Measurements from ENCODE around the gene MLEC.

Gene MLEC

GRCh38 chr12:120720987-120721801, 34.2 kb downstream of the MLEC start:
- H3K79me1 ChIP-seq (ENCODE audit: low read depth, low read length) = peaks cover 4% of the 10 kb centered on the region
- no peak overlapping the region for H3K14ac ChIP-seq (ENCODE audit: low read length)
- H4K91ac ChIP-seq (ENCODE audit: low read depth, low read length, poor library complexity) = no peak overlapping the region
- H3K9ac ChIP-seq (ENCODE audit: low read depth, low read length, poor library complexity) = no peak overlapping the region
- no peak overlapping the region for H3K4me3 ChIP-seq (ENCODE audit: low read length in 2 of 2)
- H3K23ac ChIP-seq (ENCODE audit: low read depth, low read length, poor library complexity) = no peak overlapping the region
- H3K4me2 ChIP-seq (ENCODE audit: insufficient read depth, low read length, poor library complexity, severe bottlenecking) = no peak overlapping the region
- no peak overlapping the region for H2BK5ac ChIP-seq (ENCODE audit: low read length)
- no peak overlapping the region for H4K8ac ChIP-seq (ENCODE audit: low read depth, low read length)
- H3K4ac ChIP-seq (ENCODE audit: low read length) = no peak overlapping the region
- peaks cover 0 to 3% of the 10 kb centered on the region in 2 donors for H3K4me1 ChIP-seq (ENCODE audit: control insufficient read depth in 2 of 2, insufficient read depth in 1 of 2, low read depth in 1 of 2, low read length in 2 of 2)
- H3K27me3 ChIP-seq (ENCODE audit: control insufficient read depth in 3 of 3, insufficient read depth in 3 of 3, low read depth in 1 of 3, low read length in 3 of 3) = no peaks in the 10 kb centered on the region
- H2AFZ ChIP-seq (ENCODE audit: low read length) = no peak overlapping the region
- H3K36me3 ChIP-seq (replicated peaks in 1 of 2; ENCODE audit: control insufficient read depth in 2 of 2, insufficient read depth in 2 of 2, low read length in 2 of 2) = peaks cover 57 to 92% of the 10 kb centered on the region in 2 donors
- no peak for DNase-seq (ENCODE audit: low spot score)
- H2BK15ac ChIP-seq (ENCODE audit: low read length) = no peak overlapping the region
- H2BK120ac ChIP-seq (ENCODE audit: low read depth, low read length) = no peak overlapping the region
- H2BK12ac ChIP-seq (ENCODE audit: low read length) = no peak overlapping the region
- H2AK5ac ChIP-seq (ENCODE audit: low read depth, low read length) = no peak overlapping the region
- no CpG with 5 or more reads among the region's 10 CpGs for WGBS, 2 donors (ENCODE audit: extremely low coverage in 2 of 2, insufficient read length in 2 of 2, insufficient replicate concordance in 1 of 2)
- H3K18ac ChIP-seq (ENCODE audit: low read length) = no peak overlapping the region
- no peaks in the 10 kb centered on the region for H3K9me3 ChIP-seq (replicated peaks in 1 of 2; ENCODE audit: control insufficient read depth in 2 of 2, insufficient read depth in 1 of 2, low read depth in 1 of 2, low read length in 2 of 2)
- no peak overlapping the region for H3K27ac ChIP-seq (replicated peaks; ENCODE audit: low read length)

- H3K4me3 ChIP-seq (ENCODE audit: low read length in 2 of 2) = no peak overlapping the region
- H4K91ac ChIP-seq (ENCODE audit: low read depth, low read length, poor library complexity) = no peak overlapping the region
- H3K4me2 ChIP-seq (ENCODE audit: insufficient read depth, low read length, poor library complexity, severe bottlenecking) = no peak overlapping the region
- H2BK120ac ChIP-seq (ENCODE audit: low read depth, low read length) = no peak overlapping the region
- DNase-seq (ENCODE audit: low spot score) = no peak
- no peaks in the 10 kb centered on the region for H3K9me3 ChIP-seq (replicated peaks in 1 of 2; ENCODE audit: control insufficient read depth in 2 of 2, insufficient read depth in 1 of 2, low read depth in 1 of 2, low read length in 2 of 2)
- H2BK12ac ChIP-seq (ENCODE audit: low read length) = no peak overlapping the region
- H2BK5ac ChIP-seq (ENCODE audit: low read length) = no peak overlapping the region
- WGBS, 2 donors (ENCODE audit: extremely low coverage in 2 of 2, insufficient read length in 2 of 2, insufficient replicate concordance in 1 of 2) = no CpG with 5 or more reads among the region's 3 CpGs
- peaks cover 50 to 92% of the 10 kb centered on the region in 2 donors for H3K36me3 ChIP-seq (replicated peaks in 1 of 2; ENCODE audit: control insufficient read depth in 2 of 2, insufficient read depth in 2 of 2, low read length in 2 of 2)
- no peaks in the 10 kb centered on the region for H3K27me3 ChIP-seq (ENCODE audit: control insufficient read depth in 3 of 3, insufficient read depth in 3 of 3, low read depth in 1 of 3, low read length in 3 of 3)
- no peak overlapping the region for H3K23ac ChIP-seq (ENCODE audit: low read depth, low read length, poor library complexity)
- H3K18ac ChIP-seq (ENCODE audit: low read length) = no peak overlapping the region
- no peak overlapping the region for H4K8ac ChIP-seq (ENCODE audit: low read depth, low read length)
- H3K27ac ChIP-seq (replicated peaks; ENCODE audit: low read length) = no peak overlapping the region
- H2AFZ ChIP-seq (ENCODE audit: low read length) = no peak overlapping the region
- no peak overlapping the region for H3K4ac ChIP-seq (ENCODE audit: low read length)
- peaks cover 2% of the 10 kb centered on the region for H3K79me1 ChIP-seq (ENCODE audit: low read depth, low read length)
- H3K4me1 ChIP-seq (ENCODE audit: control insufficient read depth in 2 of 2, insufficient read depth in 1 of 2, low read depth in 1 of 2, low read length in 2 of 2) = peaks cover 0 to 3% of the 10 kb centered on the region in 2 donors
- no peak overlapping the region for H2AK5ac ChIP-seq (ENCODE audit: low read depth, low read length)
- H3K9ac ChIP-seq (ENCODE audit: low read depth, low read length, poor library complexity) = no peak overlapping the region
- no peak overlapping the region for H3K14ac ChIP-seq (ENCODE audit: low read length)
- H2BK15ac ChIP-seq (ENCODE audit: low read length) = no peak overlapping the region
Measured at GRCh38 chr12:120721866-120722265, 34.9 kb downstream of the MLEC start.

GRCh38 chr12:120722784-120723183, 35.8 kb downstream of the MLEC start:
- no CpG with 5 or more reads among the region's 2 CpGs for WGBS, 2 donors (ENCODE audit: extremely low coverage in 2 of 2, insufficient read length in 2 of 2, insufficient replicate concordance in 1 of 2)
- H3K4me3 ChIP-seq (ENCODE audit: low read length in 2 of 2) = no peak overlapping the region
- H2BK5ac ChIP-seq (ENCODE audit: low read length) = no peak overlapping the region
- no peaks in the 10 kb centered on the region for H3K9me3 ChIP-seq (replicated peaks in 1 of 2; ENCODE audit: control insufficient read depth in 2 of 2, insufficient read depth in 1 of 2, low read depth in 1 of 2, low read length in 2 of 2)
- peaks cover 46 to 89% of the 10 kb centered on the region in 2 donors for H3K36me3 ChIP-seq (replicated peaks in 1 of 2; ENCODE audit: control insufficient read depth in 2 of 2, insufficient read depth in 2 of 2, low read length in 2 of 2)
- no peaks in the 10 kb centered on the region for H3K27me3 ChIP-seq (ENCODE audit: control insufficient read depth in 3 of 3, insufficient read depth in 3 of 3, low read depth in 1 of 3, low read length in 3 of 3)
- no peak overlapping the region for H4K8ac ChIP-seq (ENCODE audit: low read depth, low read length)
- H2BK120ac ChIP-seq (ENCODE audit: low read depth, low read length) = no peak overlapping the region
- no peak for DNase-seq (ENCODE audit: low spot score)
- no peak overlapping the region for H3K23ac ChIP-seq (ENCODE audit: low read depth, low read length, poor library complexity)
- H3K79me1 ChIP-seq (ENCODE audit: low read depth, low read length) = peaks cover 2% of the 10 kb centered on the region
- H2BK12ac ChIP-seq (ENCODE audit: low read length) = no peak overlapping the region
- no peak overlapping the region for H2AFZ ChIP-seq (ENCODE audit: low read length)
- no peak overlapping the region for H3K9ac ChIP-seq (ENCODE audit: low read depth, low read length, poor library complexity)
- no peak overlapping the region for H2BK15ac ChIP-seq (ENCODE audit: low read length)
- H3K14ac ChIP-seq (ENCODE audit: low read length) = no peak overlapping the region
- H3K27ac ChIP-seq (replicated peaks; ENCODE audit: low read length) = no peak overlapping the region
- H4K91ac ChIP-seq (ENCODE audit: low read depth, low read length, poor library complexity) = no peak overlapping the region
- H3K18ac ChIP-seq (ENCODE audit: low read length) = no peak overlapping the region
- H3K4ac ChIP-seq (ENCODE audit: low read length) = no peak overlapping the region
- H2AK5ac ChIP-seq (ENCODE audit: low read depth, low read length) = no peak overlapping the region
- no peak overlapping the region for H3K4me2 ChIP-seq (ENCODE audit: insufficient read depth, low read length, poor library complexity, severe bottlenecking)
- peaks cover 0 to 3% of the 10 kb centered on the region in 2 donors for H3K4me1 ChIP-seq (ENCODE audit: control insufficient read depth in 2 of 2, insufficient read depth in 1 of 2, low read depth in 1 of 2, low read length in 2 of 2)

GRCh38 chr12:120724720-120725119, 37.8 kb downstream of the MLEC start:
- Histone ChIP-seq H2BK5ac (ENCODE audit: low read length) (no peak overlapping the region), H3K18ac (ENCODE audit: low read length) (no peak overlapping the region), H2BK12ac (ENCODE audit: low read length) (no peak overlapping the region), H3K9me3 (replicated peaks in 1 of 2; ENCODE audit: control insufficient read depth in 2 of 2, insufficient read depth in 1 of 2, low read depth in 1 of 2, low read length in 2 of 2) (no peaks in the 10 kb centered on the region), H2BK120ac (ENCODE audit: low read depth, low read length) (no peak overlapping the region), H3K79me1 (ENCODE audit: low read depth, low read length) (peaks cover 2% of the 10 kb centered on the region), H3K23ac (ENCODE audit: low read depth, low read length, poor library complexity) (no peak overlapping the region), H3K27me3 (ENCODE audit: control insufficient read depth in 3 of 3, insufficient read depth in 3 of 3, low read depth in 1 of 3, low read length in 3 of 3) (no peaks in the 10 kb centered on the region), H3K14ac (ENCODE audit: low read length) (no peak overlapping the region), H3K4ac (ENCODE audit: low read length) (no peak overlapping the region), H3K27ac (replicated peaks; ENCODE audit: low read length) (no peak overlapping the region), H3K4me1 (ENCODE audit: control insufficient read depth in 2 of 2, insufficient read depth in 1 of 2, low read depth in 1 of 2, low read length in 2 of 2) (peaks cover 0 to 3% of the 10 kb centered on the region in 2 donors), H4K91ac (ENCODE audit: low read depth, low read length, poor library complexity) (no peak overlapping the region), H2AFZ (ENCODE audit: low read length) (no peak overlapping the region), H3K4me2 (ENCODE audit: insufficient read depth, low read length, poor library complexity, severe bottlenecking) (no peak overlapping the region), H2AK5ac (ENCODE audit: low read depth, low read length) (no peak overlapping the region), H4K8ac (ENCODE audit: low read depth, low read length) (no peak overlapping the region), H3K9ac (ENCODE audit: low read depth, low read length, poor library complexity) (no peak overlapping the region), H3K36me3 (replicated peaks in 1 of 2; ENCODE audit: control insufficient read depth in 2 of 2, insufficient read depth in 2 of 2, low read length in 2 of 2) (peaks cover 33 to 80% of the 10 kb centered on the region in 2 donors), H2BK15ac (ENCODE audit: low read length) (no peak overlapping the region), H3K4me3 (ENCODE audit: low read length in 2 of 2) (no peak overlapping the region)
- no CpG with 5 or more reads among the region's 5 CpGs for WGBS, 2 donors (ENCODE audit: extremely low coverage in 2 of 2, insufficient read length in 2 of 2, insufficient replicate concordance in 1 of 2)
- DNase-seq (ENCODE audit: low spot score) = no peak
